ENCODE measurements around the gene KCNJ9.

GRCh38 chr1:160128636-160129035 lies 47.3 kb downstream of the KCNJ9 start:
- TF ChIP-seq, protein P1, sequence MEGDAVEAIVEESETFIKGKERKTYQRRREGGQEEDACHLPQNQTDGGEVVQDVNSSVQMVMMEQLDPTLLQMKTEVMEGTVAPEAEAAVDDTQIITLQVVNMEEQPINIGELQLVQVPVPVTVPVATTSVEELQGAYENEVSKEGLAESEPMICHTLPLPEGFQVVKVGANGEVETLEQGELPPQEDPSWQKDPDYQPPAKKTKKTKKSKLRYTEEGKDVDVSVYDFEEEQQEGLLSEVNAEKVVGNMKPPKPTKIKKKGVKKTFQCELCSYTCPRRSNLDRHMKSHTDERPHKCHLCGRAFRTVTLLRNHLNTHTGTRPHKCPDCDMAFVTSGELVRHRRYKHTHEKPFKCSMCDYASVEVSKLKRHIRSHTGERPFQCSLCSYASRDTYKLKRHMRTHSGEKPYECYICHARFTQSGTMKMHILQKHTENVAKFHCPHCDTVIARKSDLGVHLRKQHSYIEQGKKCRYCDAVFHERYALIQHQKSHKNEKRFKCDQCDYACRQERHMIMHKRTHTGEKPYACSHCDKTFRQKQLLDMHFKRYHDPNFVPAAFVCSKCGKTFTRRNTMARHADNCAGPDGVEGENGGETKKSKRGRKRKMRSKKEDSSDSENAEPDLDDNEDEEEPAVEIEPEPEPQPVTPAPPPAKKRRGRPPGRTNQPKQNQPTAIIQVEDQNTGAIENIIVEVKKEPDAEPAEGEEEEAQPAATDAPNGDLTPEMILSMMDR (IDR thresholded peaks at IDR 0.05), result no peak
- TF ChIP-seq SMAD4 (CRISPR knock-in tag; IDR thresholded peaks at IDR 0.05), result no peak
- TF ChIP-seq ZNF232 (CRISPR knock-in tag; IDR thresholded peaks at IDR 0.05), result no peak
- TF ChIP-seq USF2 (CRISPR knock-in tag; IDR thresholded peaks at IDR 0.05), result no peak
- TF ChIP-seq CDX4 (CRISPR knock-in tag; IDR thresholded peaks at IDR 0.05; ENCODE audit: borderline replicate concordance), result no peak
- no peak for TF ChIP-seq TP53 (CRISPR knock-in tag; IDR thresholded peaks at IDR 0.05)
- TF ChIP-seq, protein P2, sequence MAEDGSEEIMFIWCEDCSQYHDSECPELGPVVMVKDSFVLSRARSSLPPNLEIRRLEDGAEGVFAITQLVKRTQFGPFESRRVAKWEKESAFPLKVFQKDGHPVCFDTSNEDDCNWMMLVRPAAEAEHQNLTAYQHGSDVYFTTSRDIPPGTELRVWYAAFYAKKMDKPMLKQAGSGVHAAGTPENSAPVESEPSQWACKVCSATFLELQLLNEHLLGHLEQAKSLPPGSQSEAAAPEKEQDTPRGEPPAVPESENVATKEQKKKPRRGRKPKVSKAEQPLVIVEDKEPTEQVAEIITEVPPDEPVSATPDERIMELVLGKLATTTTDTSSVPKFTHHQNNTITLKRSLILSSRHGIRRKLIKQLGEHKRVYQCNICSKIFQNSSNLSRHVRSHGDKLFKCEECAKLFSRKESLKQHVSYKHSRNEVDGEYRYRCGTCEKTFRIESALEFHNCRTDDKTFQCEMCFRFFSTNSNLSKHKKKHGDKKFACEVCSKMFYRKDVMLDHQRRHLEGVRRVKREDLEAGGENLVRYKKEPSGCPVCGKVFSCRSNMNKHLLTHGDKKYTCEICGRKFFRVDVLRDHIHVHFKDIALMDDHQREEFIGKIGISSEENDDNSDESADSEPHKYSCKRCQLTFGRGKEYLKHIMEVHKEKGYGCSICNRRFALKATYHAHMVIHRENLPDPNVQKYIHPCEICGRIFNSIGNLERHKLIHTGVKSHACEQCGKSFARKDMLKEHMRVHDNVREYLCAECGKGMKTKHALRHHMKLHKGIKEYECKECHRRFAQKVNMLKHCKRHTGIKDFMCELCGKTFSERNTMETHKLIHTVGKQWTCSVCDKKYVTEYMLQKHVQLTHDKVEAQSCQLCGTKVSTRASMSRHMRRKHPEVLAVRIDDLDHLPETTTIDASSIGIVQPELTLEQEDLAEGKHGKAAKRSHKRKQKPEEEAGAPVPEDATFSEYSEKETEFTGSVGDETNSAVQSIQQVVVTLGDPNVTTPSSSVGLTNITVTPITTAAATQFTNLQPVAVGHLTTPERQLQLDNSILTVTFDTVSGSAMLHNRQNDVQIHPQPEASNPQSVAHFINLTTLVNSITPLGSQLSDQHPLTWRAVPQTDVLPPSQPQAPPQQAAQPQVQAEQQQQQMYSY (CRISPR knock-in tag; IDR thresholded peaks at IDR 0.05), result no peak
- TF ChIP-seq FOXP1 (CRISPR knock-in tag; IDR thresholded peaks at IDR 0.05; ENCODE audit: borderline replicate concordance), result no peak
- no peak for TF ChIP-seq FOXJ3 (CRISPR knock-in tag; IDR thresholded peaks at IDR 0.05; ENCODE audit: borderline replicate concordance)
